ENCODE measurements around the gene HESX1.

HESX1 gene

GRCh38 chr3:57160076-57160764 is 39.6 kb downstream of the HESX1 start:
- no peaks in the 10 kb centered on the region for H3K36me3 ChIP-seq (ENCODE audit: insufficient read depth)

GRCh38 chr3:57158813-57159738 is 40.7 kb downstream of the HESX1 start:
- Histone ChIP-seq H3K27me3 (ENCODE audit: insufficient read depth, low read depth) (no peaks in the 10 kb centered on the region), H3K4me1 (ENCODE audit: low read depth, poor library complexity, severe bottlenecking) (no peaks in the 10 kb centered on the region), H3K27ac (no peak overlapping the region), H3K4me2 (no peak overlapping the region), H3K79me2 (ENCODE audit: insufficient read depth, low read depth) (no peaks in the 10 kb centered on the region), H3K9ac (no peak overlapping the region), H3K4me3 (IDR thresholded peaks at IDR 0.05; ENCODE audit: insufficient read depth, low read depth, low read length) (no peak overlapping the region), H4K20me1 (ENCODE audit: insufficient read depth) (no peaks in the 10 kb centered on the region), H3K36me3 (ENCODE audit: insufficient read depth) (no peaks in the 10 kb centered on the region), H2AFZ (ENCODE audit: low read depth) (no peak overlapping the region)
- TF ChIP-seq CTCF (conservative IDR thresholded peaks at IDR 0.05; ENCODE audit: low read depth, low read length) = no peak

More at GRCh38 chr3:57160076-57160764, 39.6 kb downstream of the HESX1 start:
- Histone ChIP-seq H2AFZ (ENCODE audit: low read depth) (no peak overlapping the region), H4K20me1 (ENCODE audit: insufficient read depth) (no peaks in the 10 kb centered on the region), H3K79me2 (ENCODE audit: insufficient read depth, low read depth) (no peaks in the 10 kb centered on the region), H3K4me2 (no peak overlapping the region), H3K4me1 (ENCODE audit: low read depth, poor library complexity, severe bottlenecking) (no peaks in the 10 kb centered on the region), H3K4me3 (IDR thresholded peaks at IDR 0.05; ENCODE audit: insufficient read depth, low read depth, low read length) (no peak overlapping the region), H3K9ac (no peak overlapping the region), H3K27ac (no peak overlapping the region), H3K27me3 (ENCODE audit: insufficient read depth, low read depth) (no peaks in the 10 kb centered on the region)
- TF ChIP-seq CTCF (conservative IDR thresholded peaks at IDR 0.05; ENCODE audit: low read depth, low read length) = no peak

GRCh38 chr3:57158325-57158724 is 41.5 kb downstream of the HESX1 start:
- Histone ChIP-seq H4K20me1 (ENCODE audit: insufficient read depth) (no peaks in the 10 kb centered on the region), H3K27me3 (ENCODE audit: insufficient read depth, low read depth) (no peaks in the 10 kb centered on the region), H3K4me1 (ENCODE audit: low read depth, poor library complexity, severe bottlenecking) (no peaks in the 10 kb centered on the region), H3K9ac (no peak overlapping the region), H3K36me3 (ENCODE audit: insufficient read depth) (no peaks in the 10 kb centered on the region), H2AFZ (ENCODE audit: low read depth) (no peak overlapping the region), H3K79me2 (ENCODE audit: insufficient read depth, low read depth) (no peaks in the 10 kb centered on the region), H3K27ac (no peak overlapping the region), H3K4me3 (IDR thresholded peaks at IDR 0.05; ENCODE audit: insufficient read depth, low read depth, low read length) (no peak overlapping the region), H3K4me2 (no peak overlapping the region)
- TF ChIP-seq CTCF (conservative IDR thresholded peaks at IDR 0.05; ENCODE audit: low read depth, low read length) = no peak

- Histone ChIP-seq H3K4me3 (IDR thresholded peaks at IDR 0.05; ENCODE audit: insufficient read depth, low read depth, low read length) (no peak overlapping the region), H4K20me1 (ENCODE audit: insufficient read depth) (no peaks in the 10 kb centered on the region), H2AFZ (ENCODE audit: low read depth) (no peak overlapping the region), H3K9ac (no peak overlapping the region), H3K4me1 (ENCODE audit: low read depth, poor library complexity, severe bottlenecking) (no peaks in the 10 kb centered on the region), H3K27ac (no peak overlapping the region), H3K4me2 (no peak overlapping the region), H3K79me2 (ENCODE audit: insufficient read depth, low read depth) (no peaks in the 10 kb centered on the region), H3K27me3 (ENCODE audit: insufficient read depth, low read depth) (no peaks in the 10 kb centered on the region), H3K36me3 (ENCODE audit: insufficient read depth) (no peaks in the 10 kb centered on the region)
- no peak for TF ChIP-seq CTCF (conservative IDR thresholded peaks at IDR 0.05; ENCODE audit: low read depth, low read length)
These were observed 42.2 kb downstream of the HESX1 start for GRCh38 chr3:57157545-57157944.

Measured in KMS-11 (cell line).